Neural crest cell (in vitro differentiated cells): ENCODE results near the gene ATF7. TPM values are rescaled to one million over a fixed set of nuclear protein-coding genes. Genes with fewer than 3 reads are reported as not detected.

Experiments
- DNase-seq: peaks from one replicate; pipeline ENCODE4 v3.0.0; 2021; ENCODE audit warnings: low read depth, mixed read lengths, low spot score
- H3K27ac Mint-ChIP-seq: one replicate; pipeline ENCODE4 v1.8.0; 2021; ENCODE audit warnings: mild to moderate bottlenecking, mixed read lengths; ENCODE audit not compliant: unreplicated experiment
- H3K27me3 Mint-ChIP-seq: 2 replicates; pipeline ENCODE4 v1.8.0; 2021; ENCODE audit warnings: low read depth, mild to moderate bottlenecking, mixed read lengths
- H3K36me3 Mint-ChIP-seq: 2 replicates; pipeline ENCODE4 v1.8.0; 2021; ENCODE audit warnings: low read depth, mild to moderate bottlenecking, mixed read lengths
- H3K4me1 Mint-ChIP-seq: 2 replicates; pipeline ENCODE4 v1.8.0; 2021; ENCODE audit warnings: mixed read lengths
- H3K4me3 Mint-ChIP-seq: one replicate; pipeline ENCODE4 v1.8.0; 2021; ENCODE audit warnings: mild to moderate bottlenecking, mixed read lengths
- H3K9me3 Mint-ChIP-seq: 2 replicates; pipeline ENCODE4 v1.8.0; 2021; ENCODE audit warnings: mixed read lengths
- total RNA-seq: library from RNA; stranded (reverse); gene quantifications from 2 replicates; pipeline ENCODE4 v1.2.1, GENCODE V29; 2021
- TF ChIP-seq, protein P1 (sequence below): fragments of 200-600 bp; sonication (generic); conservative IDR thresholded peaks from 2 replicates; pipeline ENCODE4 v1.5.0; 2021; ENCODE audit warnings: antibody characterized with exemption, mild to moderate bottlenecking

Gene ATF7
- total RNA-seq, 1 donor from 2014 or later = 32.5 TPM

DNA sequence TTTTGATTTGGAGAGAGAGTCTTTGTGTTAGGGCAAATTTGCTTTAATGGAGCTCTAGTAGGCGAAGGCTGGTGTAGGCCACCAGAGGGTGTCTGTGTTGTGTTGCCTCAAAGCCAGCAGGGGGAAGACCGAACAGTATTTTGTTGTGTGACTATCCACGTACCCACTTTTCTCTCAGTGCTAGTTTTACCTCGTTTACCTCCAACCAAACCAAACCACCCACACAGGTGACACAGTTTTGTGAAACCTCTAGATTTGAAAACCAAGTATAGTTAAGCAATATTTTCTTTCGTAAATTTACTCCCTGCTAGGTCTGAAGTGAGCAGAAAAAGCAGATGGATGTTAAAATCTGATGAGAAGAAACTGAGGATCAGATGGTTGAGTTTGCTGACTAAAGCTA lies 82.6 kb downstream of the ATF7 start:
- no peaks in the 10 kb centered on the region for H3K36me3 Mint-ChIP-seq
- H3K4me3 Mint-ChIP-seq = no peak overlapping the region
- H3K9me3 Mint-ChIP-seq = no peaks in the 10 kb centered on the region
- no peaks in the 10 kb centered on the region for H3K27me3 Mint-ChIP-seq
- peak overlapping the region; percentile 36 for H3K27ac Mint-ChIP-seq
- peak; percentile 19 for DNase-seq
- H3K4me1 Mint-ChIP-seq = peaks cover 8% of the 10 kb centered on the region
- TF ChIP-seq, protein P1, sequence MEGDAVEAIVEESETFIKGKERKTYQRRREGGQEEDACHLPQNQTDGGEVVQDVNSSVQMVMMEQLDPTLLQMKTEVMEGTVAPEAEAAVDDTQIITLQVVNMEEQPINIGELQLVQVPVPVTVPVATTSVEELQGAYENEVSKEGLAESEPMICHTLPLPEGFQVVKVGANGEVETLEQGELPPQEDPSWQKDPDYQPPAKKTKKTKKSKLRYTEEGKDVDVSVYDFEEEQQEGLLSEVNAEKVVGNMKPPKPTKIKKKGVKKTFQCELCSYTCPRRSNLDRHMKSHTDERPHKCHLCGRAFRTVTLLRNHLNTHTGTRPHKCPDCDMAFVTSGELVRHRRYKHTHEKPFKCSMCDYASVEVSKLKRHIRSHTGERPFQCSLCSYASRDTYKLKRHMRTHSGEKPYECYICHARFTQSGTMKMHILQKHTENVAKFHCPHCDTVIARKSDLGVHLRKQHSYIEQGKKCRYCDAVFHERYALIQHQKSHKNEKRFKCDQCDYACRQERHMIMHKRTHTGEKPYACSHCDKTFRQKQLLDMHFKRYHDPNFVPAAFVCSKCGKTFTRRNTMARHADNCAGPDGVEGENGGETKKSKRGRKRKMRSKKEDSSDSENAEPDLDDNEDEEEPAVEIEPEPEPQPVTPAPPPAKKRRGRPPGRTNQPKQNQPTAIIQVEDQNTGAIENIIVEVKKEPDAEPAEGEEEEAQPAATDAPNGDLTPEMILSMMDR = peak; percentile 82

DNA sequence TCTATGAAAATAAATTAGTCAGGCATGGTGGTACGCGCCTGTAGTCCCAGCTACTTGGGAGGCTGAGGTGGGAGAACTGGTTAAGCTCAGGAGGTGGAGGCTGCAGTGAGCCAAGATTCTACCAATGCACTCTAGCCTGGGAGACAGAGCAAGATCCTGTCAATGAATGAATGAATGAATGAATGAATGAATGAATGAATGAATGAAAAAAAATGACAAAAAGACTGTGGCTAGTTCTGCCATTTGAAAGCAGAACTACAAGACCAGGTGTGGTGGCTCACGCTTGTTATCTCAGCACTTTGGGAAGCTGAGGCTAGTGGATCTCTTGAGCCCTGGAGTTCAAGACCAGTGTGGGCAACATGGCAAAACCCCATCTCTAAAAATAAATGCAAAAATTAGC lies 86.7 kb downstream of the ATF7 start:
- DNase-seq = no peak
- TF ChIP-seq, protein P1 = no peak
- Mint-ChIP-seq H3K27me3 (no peaks in the 10 kb centered on the region), H3K4me3 (no peak overlapping the region), H3K9me3 (no peaks in the 10 kb centered on the region), H3K4me1 (peaks cover 12% of the 10 kb centered on the region), H3K36me3 (peaks cover 3% of the 10 kb centered on the region), H3K27ac (no peak overlapping the region)

DNA sequence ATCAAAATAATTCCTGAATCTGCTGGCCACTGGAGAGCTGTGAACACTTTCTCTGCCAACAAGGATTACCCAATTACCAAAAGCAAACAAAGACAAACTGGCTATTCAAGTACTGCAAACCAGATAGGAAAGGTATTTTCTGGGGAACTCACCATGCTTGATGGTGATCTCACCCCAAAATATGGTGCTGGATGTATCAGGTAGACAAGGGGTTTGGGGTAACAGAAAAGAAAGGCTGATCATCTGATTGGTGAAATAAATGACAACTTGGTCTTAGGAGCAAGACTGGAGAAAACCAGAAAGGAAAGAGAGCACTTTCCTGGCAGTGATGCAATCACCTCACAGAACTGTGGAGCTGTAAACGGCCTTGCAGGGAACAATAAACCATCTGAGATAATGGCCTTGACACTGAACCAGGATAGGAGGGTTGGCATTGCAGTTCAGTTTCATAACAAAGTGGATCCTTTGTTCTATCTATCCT lies 87.9 kb downstream of the ATF7 start:
- H3K36me3 Mint-ChIP-seq = peaks cover 8% of the 10 kb centered on the region
- peaks cover 4% of the 10 kb centered on the region for H3K4me1 Mint-ChIP-seq
- no peak for DNase-seq
- no peaks in the 10 kb centered on the region for H3K27me3 Mint-ChIP-seq
- no peaks in the 10 kb centered on the region for H3K9me3 Mint-ChIP-seq
- no peak overlapping the region for H3K4me3 Mint-ChIP-seq
- TF ChIP-seq, protein P1 = no peak
- H3K27ac Mint-ChIP-seq = no peak overlapping the region

DNA sequence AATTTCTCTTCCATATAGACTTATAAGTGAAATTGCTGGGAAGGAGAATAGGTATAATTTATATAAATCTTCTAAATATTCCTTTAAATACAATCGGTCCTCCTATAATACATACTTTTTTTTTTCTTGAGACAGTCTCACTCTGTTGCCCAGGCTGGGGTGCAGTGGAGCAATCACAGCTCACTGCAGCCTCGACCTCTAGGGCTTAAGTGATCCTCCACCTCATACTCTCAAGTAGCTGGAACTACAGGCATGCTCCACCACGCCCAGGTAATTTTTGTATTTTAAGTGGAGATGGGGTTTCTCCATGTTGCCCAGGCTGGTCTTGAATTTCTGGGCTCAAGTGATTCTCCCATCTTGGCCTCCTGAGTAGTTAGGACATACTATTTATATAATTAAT lies 89.2 kb downstream of the ATF7 start:
- Mint-ChIP-seq H3K27me3 (no peaks in the 10 kb centered on the region), H3K36me3 (peaks cover 17% of the 10 kb centered on the region), H3K4me1 (peaks cover 4% of the 10 kb centered on the region), H3K4me3 (no peak overlapping the region), H3K9me3 (no peaks in the 10 kb centered on the region), H3K27ac (peak overlapping the region; percentile 27)
- TF ChIP-seq, protein P1 = no peak
- DNase-seq = no peak

DNA sequence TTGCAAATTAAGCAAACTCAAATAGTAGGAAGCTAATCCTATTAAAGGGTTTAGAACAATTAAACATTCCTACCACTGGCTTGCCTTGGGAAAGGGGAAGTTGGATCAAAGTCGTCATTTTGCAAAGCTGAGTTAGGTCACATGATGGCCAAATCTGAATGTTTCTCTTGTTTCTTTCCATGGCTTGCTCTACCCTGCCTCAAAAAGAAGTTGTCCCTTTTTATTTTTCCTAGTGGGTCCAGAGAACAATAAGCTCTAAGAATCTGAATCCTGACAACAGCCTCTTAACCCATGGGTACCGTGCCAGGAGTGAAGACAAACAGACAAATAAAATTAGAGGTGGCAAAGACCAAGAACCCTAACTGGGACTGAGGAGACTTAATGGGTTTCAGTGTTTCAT lies 92.7 kb downstream of the ATF7 start:
- Mint-ChIP-seq H3K4me1 (peaks cover 4% of the 10 kb centered on the region), H3K27ac (peak overlapping the region; percentile 81), H3K9me3 (no peaks in the 10 kb centered on the region), H3K36me3 (peaks cover 17% of the 10 kb centered on the region), H3K4me3 (no peak overlapping the region), H3K27me3 (no peaks in the 10 kb centered on the region)
- TF ChIP-seq, protein P1 = no peak
- no peak for DNase-seq
